GM21381 (cell line): ENCODE measurements around the gene SEPTIN14.
"Not testable (repeated sequence)": the region's sequence is repeated elsewhere in the genome, so short reads cannot be mapped to it uniquely, and the experiment has no call there.

Experiments
- ATAC-seq: cut with Tn5 transposase; IDR thresholded peaks from one replicate; pipeline ENCODE4 v1.9.1; 2021; ENCODE audit warnings: mild to moderate bottlenecking, moderate library complexity; ENCODE audit not compliant: unreplicated experiment

Gene SEPTIN14

DNA sequence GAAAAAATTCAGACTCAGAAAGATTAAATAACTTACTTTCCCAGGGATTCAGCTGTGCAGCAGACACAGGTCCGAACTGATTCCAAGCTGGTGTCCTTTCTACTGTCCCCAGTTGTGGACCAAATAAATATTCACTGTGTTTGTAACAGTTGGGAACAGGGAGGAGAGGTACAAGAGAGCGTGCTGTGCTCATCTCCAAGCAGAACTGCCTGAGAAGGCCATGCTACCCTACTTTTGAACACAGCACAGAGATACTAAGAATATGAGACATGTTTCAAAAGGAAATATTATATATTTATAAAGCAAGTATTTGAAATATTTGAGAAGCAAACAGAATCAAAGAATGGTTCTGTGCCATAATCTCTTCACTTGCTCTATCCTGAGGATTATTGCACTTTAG, at the start of gene SEPTIN14:
Gene SEPTIN14 (minus strand): TSS at position 101 of the 400 bp plus-strand sequence. CDS start 756 bp downstream, outside the sequence.
- ATAC-seq: not testable (repeated sequence)

DNA sequence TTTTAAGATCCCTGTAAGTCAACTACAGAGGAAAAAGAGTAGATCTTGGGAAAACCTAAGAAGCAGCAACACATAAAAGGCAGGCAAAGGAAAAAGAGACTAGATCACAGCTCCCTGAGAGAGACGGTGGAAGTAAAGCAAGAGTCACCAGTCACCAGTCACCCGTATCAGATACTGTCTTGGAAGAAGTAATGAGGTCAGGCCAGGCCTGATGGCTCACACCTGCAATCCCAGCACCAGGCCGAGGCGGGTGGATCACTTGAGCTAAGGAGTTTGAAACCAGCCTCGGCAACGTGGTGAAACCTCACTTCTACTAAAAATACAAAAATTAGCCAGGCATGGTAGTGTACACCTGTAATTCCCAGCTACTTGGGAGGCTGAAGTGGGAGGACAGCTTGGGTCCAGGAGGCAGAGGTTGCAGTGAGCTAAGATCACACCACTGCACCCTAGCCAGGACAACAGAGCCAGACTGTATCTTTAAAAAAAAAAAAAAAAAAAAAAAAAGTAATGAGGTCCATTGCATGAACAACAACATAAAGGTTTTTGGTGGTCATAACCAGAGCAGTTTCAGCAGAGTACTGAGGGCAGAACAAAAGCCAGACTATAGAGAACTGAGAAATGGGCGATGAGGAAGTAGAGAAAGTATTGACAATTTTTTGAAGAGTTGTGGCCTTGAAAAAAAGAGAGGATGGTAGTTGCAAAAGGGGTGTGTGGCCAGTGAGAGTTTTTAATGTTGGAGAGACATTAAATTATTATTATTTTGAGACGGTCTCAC, 41.6 kb upstream of the SEPTIN14 start:
- ATAC-seq: peak; percentile 97

DNA sequence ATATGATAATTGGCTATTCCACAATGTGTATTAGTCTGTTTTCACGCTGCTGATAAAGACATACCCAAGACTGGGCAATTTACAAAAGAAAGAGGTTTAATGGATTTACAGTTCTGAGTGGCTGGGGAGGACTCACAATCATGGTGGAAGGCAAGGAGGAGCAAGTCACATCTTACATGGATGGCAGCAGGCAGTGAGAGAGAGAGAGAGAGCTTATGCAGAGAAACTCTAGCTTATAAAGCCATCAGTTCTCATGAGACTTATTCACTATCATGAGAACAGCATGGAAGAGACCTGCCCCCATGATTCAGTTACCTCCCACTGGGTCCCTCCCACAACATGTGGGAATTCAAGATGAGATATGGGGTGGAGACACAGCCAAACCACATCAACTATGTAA, 38.5 kb upstream of the SEPTIN14 start:
- not testable (repeated sequence) for ATAC-seq

DNA sequence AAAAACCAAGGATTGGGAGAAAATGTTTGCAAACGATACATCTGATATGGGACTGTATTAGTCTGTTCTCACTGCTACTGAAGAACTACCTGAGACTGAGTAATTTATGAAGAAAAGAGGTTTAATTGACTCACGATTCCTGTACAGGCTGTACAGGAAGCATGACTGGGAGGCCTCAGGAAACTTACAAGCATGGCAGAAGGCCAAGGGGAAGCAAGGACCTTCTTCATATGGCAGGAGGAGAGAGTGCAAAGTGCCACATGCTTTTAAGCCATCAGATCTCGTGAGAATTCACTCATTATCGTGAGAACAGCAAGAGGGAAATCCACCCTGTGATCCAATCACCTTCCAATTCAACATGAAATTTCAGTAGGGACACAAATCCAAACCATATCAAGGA, 35.7 kb upstream of the SEPTIN14 start:
- no peak for ATAC-seq

DNA sequence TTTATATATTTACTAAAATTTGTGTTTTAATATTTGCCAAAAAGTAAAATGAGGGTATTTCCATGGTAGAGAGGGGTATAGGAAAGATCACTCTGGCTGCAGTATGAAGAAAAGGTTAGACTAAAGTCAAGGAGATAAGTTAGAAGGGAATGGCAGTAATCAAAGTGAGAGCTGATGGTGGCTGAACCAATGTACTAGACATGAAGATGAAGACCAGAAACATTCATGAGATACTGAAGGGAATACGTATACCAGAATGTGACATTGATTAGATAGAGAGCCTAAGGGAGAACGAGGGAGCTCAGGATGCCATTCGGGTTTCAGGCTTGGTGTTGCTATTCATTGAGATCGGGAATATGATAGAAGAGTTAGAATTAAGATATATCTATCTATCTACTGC, 32.5 kb upstream of the SEPTIN14 start:
- no peak for ATAC-seq

DNA sequence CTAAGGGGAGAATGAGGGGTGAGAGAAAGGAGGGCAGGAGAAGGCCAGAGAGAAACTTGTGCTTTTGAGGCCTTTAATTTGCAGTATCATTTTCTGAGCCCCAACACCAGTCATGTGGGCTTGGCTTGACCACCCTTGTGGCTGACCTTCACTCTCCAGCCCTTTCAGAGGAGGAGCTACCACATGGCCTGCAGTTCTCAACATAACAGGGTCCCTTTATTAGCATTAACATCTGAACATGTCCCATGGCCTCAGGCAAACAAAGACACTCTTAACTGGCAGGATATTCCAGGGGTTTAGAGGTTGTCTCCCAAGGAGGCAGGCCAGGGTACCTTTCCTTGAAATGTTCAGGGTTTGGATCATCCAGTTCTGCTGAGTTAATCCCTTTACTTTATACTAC, 31.4 kb upstream of the SEPTIN14 start:
- no peak for ATAC-seq

DNA sequence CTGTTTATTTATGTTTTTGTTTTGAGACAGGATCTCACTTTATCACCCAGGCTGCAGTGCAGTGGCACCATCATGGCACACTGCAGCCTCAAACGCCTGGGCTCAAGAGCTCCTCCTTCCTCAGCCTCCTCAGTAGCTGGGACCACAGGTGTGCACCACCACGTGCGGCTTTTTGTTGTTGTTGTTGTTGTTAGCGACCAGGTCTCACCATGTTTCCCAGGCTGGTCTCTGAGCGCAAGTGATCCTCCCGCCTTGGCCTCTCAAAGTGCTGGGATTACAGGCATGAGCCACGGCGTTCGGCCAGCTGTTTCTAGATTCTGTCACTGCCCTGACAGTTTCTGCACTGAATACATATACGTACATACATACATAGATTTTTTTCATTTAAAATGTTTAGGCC, 25.8 kb upstream of the SEPTIN14 start:
- not testable (repeated sequence) for ATAC-seq

DNA sequence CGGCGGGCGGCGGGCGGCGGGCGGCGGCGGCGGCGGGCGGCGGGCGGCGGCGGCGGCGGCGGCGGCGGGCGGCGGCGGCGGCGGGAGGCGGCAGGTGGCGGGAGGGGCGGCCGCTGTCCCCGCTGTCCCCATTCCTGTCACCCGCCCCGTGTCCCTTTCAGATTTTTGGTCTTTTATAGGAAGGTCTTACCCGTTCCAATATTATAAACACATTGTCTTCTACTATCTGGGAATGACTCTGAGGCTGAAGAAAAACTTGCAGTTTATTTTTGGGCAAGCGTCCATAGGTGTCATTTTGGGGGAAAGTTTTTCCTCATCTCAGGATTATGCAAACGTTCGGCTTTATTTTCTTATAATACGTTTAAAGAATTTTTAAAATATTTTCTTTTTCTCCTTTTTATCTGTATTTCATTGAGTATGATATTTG, 25.3 kb upstream of the SEPTIN14 start:
- no peak for ATAC-seq

DNA sequence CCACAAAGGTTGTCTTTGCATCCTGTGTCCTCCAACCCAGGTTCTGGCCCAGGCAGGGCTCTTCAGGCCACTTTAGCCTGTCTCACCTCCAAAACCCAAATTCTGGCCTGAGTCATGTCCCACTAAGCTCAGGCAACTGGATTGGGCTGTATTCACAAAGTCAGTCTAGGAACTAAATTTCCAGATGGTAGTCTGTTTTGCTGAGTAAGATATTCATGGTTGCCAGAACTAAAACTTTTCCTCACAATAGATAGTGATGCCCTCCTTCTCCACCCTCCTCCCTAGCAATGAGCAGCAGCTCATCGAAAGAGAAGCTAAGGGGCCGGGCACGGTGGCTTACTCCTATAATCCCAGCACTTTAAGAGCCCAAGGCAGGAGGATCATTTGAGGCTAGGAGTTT, 21.8 kb upstream of the SEPTIN14 start:
- ATAC-seq: no peak

DNA sequence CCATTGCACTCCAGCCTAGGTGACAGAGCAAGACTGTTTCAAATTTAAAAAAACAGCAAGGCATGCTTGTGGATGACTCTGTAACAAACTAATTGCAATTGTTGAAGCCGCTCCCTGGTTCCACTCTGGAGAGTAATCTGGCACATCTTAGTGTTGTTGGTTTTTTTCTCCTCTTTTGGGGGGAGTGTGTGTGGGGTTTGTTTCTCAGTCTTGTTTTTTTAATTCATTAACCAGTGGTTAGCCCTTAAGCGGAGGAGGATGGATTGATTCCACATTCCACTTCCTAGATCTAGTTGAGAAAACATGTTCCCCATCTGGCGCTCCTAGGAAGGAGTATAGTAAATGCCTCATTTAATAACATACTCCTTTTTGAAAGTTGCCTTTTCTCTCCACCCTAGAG, 16.1 kb upstream of the SEPTIN14 start:
- ATAC-seq: no peak

DNA sequence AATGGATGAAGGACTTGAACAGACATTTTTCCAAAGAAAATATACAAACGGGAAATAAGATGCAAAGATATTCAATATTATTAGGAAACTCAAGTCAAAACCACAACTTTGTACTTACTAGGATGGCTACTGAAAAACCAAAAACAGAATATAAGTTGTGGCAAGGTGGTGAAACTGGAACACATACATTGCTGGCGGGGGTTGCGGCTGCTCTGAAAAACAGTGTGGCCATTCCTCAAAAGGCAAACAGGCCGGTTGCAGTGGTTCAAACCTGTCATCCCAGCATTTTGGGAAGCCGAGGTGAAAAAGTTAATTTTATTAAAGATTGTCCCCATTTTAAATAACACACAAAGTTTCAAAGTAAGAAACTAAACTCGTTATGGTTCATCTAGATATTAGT, 14.8 kb upstream of the SEPTIN14 start:
- ATAC-seq: no peak

DNA sequence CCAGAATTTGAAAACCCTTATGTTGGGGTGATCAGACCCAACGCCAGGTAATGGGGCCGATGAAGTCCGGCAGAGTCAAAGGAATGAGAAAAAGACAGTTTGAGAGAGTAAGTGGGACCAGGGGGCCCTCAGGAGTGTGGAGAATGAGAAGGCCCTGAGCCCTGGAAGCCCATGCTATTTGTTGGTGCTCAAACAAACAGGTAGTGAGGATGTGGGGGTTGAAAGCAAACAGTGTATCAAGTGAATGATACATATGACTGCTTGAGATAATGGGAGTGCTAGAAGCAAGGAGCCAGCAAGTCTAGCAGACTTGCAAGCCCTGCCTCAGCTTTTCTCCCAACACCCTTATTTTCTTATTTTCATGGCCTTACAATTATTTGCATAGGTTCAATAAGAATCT, 11.2 kb upstream of the SEPTIN14 start:
- no peak for ATAC-seq

DNA sequence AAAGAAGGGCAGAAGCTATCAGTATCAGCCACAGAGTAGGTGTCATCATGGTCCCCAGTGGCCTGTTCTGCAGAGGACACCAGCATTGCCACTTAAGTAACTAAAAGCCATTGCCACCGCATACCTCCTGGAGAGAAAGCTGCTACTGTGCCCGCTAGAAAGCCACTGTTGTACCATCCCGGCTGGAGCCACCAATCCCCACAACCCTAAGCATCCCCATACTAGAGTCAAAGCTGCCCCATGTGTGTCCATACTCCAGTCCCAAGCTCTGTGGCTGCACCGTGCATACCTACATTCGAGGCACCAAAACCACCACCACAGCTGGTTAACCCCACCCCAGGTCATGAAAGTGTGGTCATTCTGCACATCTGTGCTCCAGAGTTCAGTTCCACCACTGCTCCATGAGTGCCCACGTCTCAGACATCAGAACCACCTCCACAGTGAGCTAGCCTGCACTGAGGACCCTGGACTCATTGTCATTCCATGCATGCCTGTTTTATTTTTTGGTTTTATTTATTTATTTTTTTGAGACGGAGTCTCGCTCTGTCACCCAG, 9.5 kb upstream of the SEPTIN14 start:
- no peak for ATAC-seq

DNA sequence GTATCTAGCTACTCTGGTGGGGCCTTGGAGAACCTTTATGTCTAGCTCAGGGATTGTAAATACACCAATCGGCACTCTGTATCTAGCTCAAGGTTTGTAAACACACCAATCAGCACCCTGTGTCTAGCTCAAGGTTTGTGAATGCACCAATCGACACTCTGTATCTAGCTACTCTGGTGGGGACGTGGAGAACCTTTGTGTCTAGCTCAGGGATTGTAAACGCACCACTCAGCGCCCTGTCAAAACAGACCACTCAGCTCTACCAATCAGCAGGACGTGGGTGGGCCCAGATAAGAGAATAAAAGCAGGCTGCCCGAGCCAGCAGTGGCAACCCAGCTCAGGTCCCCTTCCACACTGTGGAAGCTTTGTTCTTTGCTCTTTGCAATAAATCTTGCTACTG, 6.4 kb upstream of the SEPTIN14 start:
- ATAC-seq: not testable (repeated sequence)

DNA sequence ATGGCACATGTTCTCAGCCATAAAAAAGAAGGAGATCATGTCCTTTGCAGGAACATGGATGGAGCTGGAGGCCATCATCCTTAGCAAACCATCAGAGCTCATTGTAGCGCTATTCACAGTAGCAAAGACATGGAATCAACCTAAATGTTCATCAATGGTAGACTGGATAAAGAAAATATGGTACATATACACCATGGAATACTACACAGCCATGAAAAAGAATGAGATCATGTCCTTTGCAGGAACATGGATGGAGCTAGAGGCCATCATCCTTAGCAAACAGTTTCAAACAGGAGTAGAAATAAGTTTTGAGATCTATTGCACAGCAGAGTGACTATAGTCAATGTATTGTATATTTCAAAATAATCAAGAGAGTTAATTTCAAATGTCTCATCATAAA, 17.4 kb downstream of the SEPTIN14 start:
- not testable (repeated sequence) for ATAC-seq

DNA sequence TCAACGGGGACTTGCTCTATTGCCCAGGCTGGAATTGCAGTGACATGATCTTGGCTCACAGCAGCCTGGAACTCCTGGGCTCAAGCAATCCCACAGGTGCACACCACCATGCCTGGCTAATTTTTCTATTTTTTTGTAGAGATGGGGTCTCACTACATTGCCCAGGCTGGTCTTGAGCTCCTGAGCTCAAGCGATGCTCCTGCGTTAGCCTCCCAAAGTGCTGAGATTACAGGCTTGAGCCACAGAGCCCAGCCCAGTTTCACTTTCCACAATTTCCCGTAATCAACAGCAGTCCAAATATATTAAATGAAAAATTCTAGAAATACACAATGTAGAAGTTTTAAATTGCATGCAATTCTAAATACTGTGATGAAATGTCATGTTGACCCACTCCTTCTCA, 24.0 kb downstream of the SEPTIN14 start:
- ATAC-seq: no peak

DNA sequence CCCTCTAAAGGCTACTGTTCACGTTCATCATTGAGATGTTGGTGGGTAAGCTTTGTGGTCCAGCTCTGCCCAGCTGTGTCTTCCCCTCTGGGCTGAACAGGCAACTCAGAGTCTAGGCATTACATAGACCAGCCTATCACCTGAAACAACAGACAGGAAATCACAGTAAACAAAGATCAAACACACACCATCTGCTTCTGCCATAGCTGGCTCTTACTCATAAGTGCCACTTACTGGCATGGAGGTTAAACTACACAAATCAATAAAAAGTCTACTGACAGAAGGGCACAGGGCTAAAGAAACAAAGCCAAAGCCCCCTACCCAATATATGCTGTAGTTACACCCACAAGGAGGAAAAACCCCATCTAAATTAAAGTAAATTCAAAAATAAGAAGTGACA, 35.0 kb downstream of the SEPTIN14 start:
- no peak for ATAC-seq

DNA sequence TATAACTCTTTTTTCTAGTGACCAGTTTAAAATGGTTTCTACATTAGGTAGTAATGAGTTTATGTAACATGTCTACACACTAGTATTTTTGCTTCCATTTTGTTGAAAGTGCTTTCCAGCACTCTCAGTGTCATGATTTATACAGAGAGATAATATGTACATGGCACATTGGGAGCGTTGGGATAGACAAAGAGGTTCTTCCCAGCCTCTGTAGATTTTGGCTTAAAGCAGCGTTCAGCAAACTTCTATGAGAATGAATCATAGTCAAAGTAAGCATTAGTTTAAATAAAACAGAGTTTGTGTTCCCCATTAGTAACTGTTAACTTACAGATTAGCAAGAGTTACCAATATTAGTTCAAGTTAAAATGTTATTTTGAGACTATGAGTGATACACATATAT, 43.9 kb downstream of the SEPTIN14 start:
- no peak for ATAC-seq

DNA sequence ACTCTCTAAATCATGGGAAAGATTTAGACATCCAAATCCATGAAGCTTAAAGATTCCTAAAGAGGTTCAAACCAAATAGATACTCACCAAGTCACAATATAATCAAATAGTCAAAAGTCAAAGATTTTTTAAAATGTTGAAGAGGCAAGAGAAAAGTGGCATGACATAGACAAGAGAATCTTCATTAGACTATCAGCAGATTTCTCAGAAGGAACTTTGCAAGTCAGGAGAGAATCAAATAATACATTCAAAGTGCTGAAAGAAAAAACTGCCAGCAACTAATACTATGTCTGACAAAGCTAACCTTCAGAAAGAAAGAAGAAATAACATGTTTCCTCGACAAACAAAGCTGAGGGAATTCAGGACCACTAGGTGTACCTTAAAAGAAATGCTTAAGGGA, 65.3 kb downstream of the SEPTIN14 start:
- ATAC-seq: not testable (repeated sequence)

DNA sequence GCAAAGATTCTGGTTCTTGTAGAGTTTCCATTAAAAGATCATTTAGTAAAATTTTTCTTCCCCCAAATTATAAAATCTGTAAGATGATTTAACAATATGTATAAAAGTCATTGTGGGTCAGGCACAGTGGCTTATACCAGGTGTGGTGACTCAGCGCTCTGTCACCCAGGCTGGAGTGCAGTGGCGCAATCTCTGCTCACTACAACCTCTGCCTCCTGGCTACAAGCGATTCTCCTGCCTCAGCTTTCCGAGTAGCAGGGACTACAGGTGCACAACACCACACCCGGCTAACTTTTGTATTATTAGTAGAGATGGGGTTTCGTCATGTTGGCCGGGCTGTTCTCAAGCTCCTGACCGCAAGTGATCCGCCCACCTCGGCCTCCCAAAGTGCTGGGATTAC, 68.0 kb downstream of the SEPTIN14 start:
- ATAC-seq: no peak

DNA sequence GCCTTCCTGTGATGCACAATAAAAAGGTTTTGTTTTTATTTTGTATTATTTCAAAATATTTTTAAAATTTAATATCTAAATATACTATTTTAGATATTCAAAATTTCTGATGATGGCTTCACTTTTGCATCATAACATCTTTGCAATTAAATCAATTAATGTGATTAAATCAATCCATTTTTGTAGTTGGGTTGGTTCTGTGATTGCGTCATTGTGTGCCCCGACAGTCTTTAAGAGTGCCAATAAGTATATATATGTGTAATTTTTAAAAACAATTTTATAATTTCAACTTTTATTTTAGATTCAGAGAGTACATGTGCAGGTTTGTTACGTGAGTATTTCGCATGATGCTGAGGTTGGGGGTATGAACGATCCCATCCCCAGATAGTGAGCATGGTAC, 70.5 kb downstream of the SEPTIN14 start:
- ATAC-seq: no peak

DNA sequence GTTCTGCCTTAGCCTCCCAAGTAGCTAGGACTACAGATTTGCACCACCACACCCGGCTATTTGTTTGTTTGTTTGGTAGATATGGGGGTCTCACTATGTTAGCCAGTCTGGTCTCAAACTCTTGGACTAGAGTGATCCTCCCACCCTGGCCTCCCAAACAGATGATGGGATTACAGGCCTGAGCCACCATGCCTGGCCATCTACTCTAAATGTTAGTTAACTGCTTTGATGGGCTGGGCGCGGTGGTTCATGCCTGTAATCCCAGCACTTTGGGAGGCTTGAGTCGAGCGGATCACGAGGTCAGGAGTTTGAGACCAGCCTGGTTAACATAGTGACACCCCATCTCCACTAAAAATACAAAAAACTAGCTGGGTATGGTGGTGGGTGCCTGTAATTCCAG, 74.8 kb downstream of the SEPTIN14 start:
- no peak for ATAC-seq

DNA sequence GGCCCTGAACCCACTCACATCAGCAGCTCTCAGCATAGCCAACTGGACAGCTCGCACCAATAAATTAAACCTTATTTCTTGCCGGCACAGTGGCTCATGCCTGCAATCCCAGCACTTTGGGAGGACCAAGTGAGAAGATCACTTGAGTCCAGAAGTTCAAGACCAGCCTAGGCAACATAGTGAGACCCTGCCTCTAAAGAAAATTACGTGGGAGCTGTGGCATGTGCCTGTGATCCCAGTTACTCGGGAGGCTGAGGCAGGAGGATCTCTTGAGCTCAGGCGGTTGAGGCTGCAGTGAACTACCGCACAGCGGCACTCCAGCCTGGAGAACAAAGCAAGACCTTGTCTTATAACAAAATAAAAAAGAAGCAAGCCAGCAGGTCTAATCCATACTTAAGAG, 75.7 kb downstream of the SEPTIN14 start:
- ATAC-seq: no peak
